HG02870 (cell line): ENCODE results near the gene DCDC1.
"Not testable (repeated sequence)": the region's sequence is repeated elsewhere in the genome, so short reads cannot be mapped to it uniquely, and the experiment has no call there.

Experiments used
- ATAC-seq: cut with Tn5 transposase; IDR thresholded peaks from one replicate; pipeline ENCODE4 v1.9.1; 2021; ENCODE audit warnings: mild to moderate bottlenecking, moderate library complexity; ENCODE audit not compliant: unreplicated experiment

The DCDC1 gene

DNA sequence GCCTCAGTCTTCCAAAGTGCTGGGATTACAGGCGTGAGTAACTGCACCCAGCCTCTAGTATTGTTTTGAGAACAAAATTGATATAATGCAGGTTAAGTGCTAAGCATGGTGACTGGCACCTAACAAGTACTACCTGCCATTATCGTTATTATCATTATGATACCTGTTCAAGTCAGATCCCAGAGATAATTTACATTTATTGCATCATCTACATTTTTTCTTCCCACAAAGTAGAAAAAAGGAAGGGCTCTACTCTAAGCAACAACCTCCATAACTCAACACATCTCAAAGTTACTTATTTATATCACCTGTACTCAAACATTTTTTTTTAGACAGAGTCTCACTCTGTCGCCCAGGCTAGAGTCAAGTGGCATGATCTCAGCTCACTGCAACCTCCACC, 42.1 kb downstream of the DCDC1 start:
- no peak for ATAC-seq

GRCh38 chr11:31326470-31327148, 42.9 kb downstream of the DCDC1 start:
- ATAC-seq = peak; percentile 76

DNA sequence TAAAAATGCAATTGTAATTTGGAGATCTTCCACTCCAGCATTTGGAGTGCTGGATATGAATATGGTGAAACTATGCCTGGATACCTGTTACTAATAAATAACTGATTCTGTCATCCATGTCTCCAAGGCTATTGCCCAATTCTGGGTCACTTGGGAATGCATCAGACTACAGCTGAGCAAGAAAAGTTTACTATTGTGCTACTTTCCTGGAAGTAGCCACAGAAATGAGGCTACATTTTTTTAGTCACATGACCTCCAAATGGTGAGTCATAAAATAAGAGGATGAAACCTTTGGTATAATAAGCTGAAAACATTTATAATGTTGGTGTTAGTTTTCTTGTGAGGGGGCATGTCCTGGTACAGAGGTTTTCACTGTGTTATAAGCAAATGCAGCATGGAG, 44.4 kb downstream of the DCDC1 start:
- no peak for ATAC-seq

GRCh38 chr11:31323145-31323544, 46.4 kb downstream of the DCDC1 start:
- ATAC-seq = no peak

DNA sequence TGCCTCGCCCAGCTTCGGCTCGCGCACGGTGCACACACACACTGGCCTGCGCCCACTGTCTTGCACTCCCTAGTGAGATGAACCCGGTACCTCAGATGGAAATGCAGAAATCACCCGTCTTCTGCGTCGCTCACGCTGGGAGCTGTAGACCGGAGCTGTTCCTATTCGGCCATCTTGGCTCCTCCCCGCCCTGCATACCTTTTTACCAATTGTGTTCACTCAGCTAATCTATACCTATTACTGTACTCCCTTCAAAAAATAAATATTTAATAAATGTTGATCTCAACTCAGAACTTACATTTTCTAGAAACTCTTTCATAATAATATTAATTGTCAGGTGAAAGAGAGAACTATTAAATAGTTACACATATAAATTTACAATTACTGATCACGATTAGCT, 48.0 kb downstream of the DCDC1 start:
- ATAC-seq = not testable (repeated sequence)

- no peak for ATAC-seq
Observed at GRCh38 chr11:31303644-31304180, 65.8 kb downstream of the DCDC1 start.

DNA sequence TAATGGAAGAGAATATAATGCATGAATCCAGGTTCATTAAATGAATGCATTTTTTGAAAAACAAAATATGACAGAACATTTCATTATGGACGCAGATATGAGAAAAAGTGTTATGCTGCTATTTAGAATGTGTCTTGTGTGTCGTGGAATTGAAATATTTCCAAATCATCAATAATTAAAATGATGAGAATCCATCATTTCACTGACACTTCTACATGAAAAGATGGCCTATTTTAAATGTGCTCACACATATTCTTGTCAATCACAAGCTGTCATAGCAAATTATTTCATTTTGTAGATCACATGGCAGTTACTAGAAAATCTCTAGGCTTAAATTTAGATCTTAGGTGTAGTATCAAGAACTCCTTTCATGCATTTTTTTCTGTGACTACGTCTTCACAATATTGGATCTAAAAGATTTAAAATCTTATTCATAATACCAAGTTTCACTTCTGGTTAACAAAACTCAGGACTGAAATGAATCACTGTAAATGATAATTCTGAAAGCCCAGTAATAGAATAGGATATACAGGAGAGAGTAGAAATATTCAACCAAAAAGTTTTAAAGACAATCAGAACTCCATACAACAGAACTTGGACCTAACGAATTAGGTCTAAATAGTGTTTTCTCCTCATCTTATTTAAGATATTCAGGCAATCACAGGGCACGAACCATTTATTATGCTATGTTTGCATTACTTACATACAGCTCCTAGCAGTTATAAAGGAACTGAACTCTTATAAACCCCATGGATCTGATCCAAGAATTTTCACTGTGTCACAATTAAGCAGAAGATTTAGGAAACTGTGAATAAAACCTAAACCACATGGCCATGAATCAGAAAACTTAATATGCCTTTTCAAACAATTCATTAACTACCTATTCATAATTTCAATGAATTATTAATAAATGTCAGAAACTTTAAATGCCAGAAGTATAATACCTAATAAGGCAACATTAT, 67.7 kb downstream of the DCDC1 start:
- peak; percentile 66 for ATAC-seq

- no peak for ATAC-seq
Observed at GRCh38 chr11:31295308-31295707, 74.2 kb downstream of the DCDC1 start.

GRCh38 chr11:31273527-31273926, 96.0 kb downstream of the DCDC1 start:
- not testable (repeated sequence) for ATAC-seq

DNA sequence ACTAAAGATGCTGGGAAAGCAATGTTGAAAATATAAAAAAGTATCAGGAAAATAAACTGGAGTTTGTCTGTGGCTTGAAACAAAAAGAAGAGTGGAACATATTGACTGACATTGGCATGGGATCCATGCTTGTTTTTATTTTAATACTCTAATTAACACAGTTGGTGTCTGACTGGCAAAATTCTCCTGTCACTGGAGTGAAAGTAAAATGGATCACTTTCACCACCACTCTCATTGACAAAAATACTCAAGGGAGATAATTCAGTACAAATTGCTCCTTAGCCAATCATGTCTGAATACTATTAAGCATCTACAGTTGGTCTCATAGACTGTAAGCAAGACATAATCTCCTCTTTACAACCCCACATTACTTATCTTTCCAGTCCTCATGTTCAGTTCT, 101.8 kb downstream of the DCDC1 start:
- ATAC-seq = no peak

- ATAC-seq = no peak
Observed at GRCh38 chr11:31264834-31265233, 104.7 kb downstream of the DCDC1 start.

DNA sequence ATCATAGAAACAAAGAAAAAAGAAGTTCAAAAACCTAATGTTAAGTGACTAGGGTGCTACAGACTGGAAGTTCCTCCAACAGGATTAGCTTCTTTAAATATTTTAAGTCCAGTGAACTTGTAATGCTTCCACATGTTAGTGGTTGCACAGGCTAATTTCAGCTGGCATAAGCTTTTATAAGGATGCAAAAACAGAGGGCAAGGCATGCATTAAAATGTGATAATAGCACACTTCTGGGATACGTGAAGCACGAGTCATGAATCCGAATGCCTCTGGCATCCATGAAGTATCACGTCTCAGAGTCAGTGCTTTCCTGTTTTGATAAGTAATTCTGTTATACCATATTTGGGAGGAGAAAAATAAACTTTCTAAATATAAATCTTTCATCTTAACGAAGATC, 106.8 kb downstream of the DCDC1 start:
- ATAC-seq = no peak

DNA sequence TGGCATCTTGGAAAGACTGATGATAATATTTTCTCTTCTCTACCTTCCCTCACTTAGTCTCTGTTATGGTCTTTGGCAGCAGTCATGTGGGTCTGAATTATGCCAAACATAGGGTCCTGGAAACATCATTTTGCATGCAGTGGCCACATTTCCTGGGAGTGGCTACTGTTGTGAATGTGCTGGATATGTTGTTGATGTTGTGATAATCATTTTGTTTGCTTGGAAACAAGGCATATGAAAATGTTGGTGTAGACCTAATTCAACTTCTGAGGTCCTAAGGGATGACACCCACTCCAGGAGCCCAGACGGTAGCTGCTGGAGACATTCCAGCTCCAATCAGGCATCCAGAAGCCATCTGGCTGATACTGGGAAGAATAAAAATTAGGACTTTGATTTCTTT, 109.7 kb downstream of the DCDC1 start:
- ATAC-seq = no peak

DNA sequence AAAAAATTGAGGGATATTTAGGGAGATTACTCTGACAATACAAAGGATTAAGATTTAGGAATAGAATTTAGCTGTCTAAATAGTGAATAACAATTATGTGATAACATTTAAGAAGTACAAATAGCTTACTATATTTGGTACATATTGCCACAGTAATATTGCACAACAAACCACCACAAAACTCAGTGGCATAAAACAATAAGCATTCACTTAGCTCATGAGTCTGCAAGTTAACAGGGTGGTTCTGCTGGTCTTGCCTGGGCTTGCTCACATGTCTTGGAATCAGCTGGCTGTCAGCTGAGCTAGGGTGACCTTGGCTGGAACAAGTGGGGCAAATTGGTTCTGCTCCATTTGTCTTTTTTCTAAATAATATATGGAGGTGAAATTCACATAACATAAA, 115.1 kb downstream of the DCDC1 start:
- ATAC-seq = no peak

GRCh38 chr11:31248768-31249167, 120.8 kb downstream of the DCDC1 start:
- no peak for ATAC-seq

DNA sequence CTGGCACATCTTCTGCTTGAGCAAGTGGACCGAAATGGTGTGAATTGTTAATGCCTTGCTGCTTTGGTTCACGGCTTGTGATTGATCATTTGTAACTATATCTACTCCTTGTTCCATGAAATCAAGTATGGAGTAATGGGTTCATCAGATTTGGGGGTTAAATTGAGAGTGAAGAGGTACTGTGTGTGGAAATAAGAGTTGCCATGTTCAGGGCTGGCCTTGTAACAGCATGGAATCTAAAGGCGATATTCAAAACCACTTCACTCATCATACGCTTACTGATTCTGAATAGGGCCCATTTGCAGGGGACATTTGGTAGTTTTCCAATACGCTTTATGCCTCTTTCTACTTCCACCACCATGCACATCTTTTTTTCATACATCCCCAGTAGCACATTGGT, 122.2 kb downstream of the DCDC1 start:
- ATAC-seq = no peak

DNA sequence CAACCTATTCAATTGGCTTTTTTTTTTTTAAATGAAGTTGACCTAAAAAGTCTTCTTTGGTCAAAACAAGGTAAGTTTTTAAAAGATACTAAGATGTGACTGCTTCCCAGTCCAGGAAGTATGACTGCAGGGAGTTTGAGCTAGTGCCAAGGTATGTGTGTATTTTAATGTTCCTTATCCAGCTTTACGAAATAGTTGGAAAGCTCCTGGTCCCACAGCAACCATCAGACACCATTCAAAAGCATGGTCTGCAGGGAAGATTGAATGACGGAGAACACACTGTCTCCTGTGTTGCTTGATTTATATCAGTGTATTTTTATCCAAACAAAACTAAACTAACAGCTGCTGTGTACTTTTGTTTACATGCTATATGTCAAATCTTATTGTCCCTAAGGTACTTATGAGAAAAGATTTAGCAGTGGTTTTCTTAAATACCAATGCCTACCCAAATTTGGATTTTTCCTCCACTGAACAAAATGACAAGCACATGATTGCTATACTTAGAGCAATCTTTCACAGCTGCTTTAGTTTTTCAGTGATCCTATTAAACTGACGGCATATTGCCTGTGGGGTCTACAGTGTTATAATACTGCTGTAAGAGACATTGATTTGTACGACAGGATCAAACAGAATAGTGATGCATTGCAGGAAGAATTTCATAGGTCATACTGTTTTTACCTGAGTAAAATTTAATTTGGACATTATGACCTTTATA, 122.9 kb downstream of the DCDC1 start:
- no peak for ATAC-seq

GRCh38 chr11:31243706-31244105, 125.8 kb downstream of the DCDC1 start:
- no peak for ATAC-seq

- ATAC-seq = no peak
Observed at GRCh38 chr11:31240340-31240904, 129.1 kb downstream of the DCDC1 start.

- ATAC-seq = no peak
Observed at GRCh38 chr11:31237819-31238760, 131.4 kb downstream of the DCDC1 start.
